RWPE2 (cell line): Measurements from ENCODE around the gene CPM.

Experiments used
- ATAC-seq: fragments of 200-7000 bp; cut with Tn5 transposase; 3 replicates; pipeline ENCODE4 v1.9.1; 2021; ENCODE audit warnings: low read depth
- DNase-seq: peaks from one replicate; pipeline ENCODE4 v3.0.0-alpha.2; 2020; ENCODE audit warnings: low spot score
- H3K27ac ChIP-seq: fragments of 450-650 bp; 2 replicates; pipeline ENCODE4 v1.5.1; 2017; ENCODE audit warnings: mild to moderate bottlenecking; ENCODE audit not compliant: poor library complexity, severe bottlenecking
- H3K27me3 ChIP-seq: fragments of 250-450 bp; sonication (Bioruptor Pico); 2 replicates; pipeline ENCODE4 v1.5.1; 2021; ENCODE audit warnings: mild to moderate bottlenecking, moderate library complexity; ENCODE audit not compliant: insufficient read depth, poor library complexity, severe bottlenecking
- H3K36me3 ChIP-seq: fragments of 250-450 bp; sonication (Bioruptor Pico); 2 replicates; pipeline ENCODE4 v1.5.1; 2020; ENCODE audit warnings: low read depth, mild to moderate bottlenecking, moderate library complexity
- H3K4me1 ChIP-seq: fragments of 250-450 bp; sonication (Bioruptor Pico); 2 replicates; pipeline ENCODE4 v1.5.1; 2021; ENCODE audit warnings: mild to moderate bottlenecking, moderate library complexity; ENCODE audit not compliant: insufficient read depth, poor library complexity, severe bottlenecking
- H3K4me3 ChIP-seq: fragments of 250-450 bp; sonication (Bioruptor Pico); 2 replicates; pipeline ENCODE4 v1.5.1; 2021; ENCODE audit warnings: mild to moderate bottlenecking, moderate library complexity; ENCODE audit not compliant: severe bottlenecking
- H3K9me3 ChIP-seq: fragments of 250-450 bp; sonication (Bioruptor Pico); 2 replicates; pipeline ENCODE4 v1.5.1; 2021; ENCODE audit warnings: mild to moderate bottlenecking, moderate library complexity; ENCODE audit not compliant: severe bottlenecking
- TF ChIP-seq, protein P1 (sequence below): fragments of 450-650 bp; IDR thresholded peaks from one replicate; pipeline ENCODE4 v1.5.1; 2017; ENCODE audit warnings: mild to moderate bottlenecking, moderate library complexity; ENCODE audit not compliant: poor library complexity, severe bottlenecking

CPM gene

DNA sequence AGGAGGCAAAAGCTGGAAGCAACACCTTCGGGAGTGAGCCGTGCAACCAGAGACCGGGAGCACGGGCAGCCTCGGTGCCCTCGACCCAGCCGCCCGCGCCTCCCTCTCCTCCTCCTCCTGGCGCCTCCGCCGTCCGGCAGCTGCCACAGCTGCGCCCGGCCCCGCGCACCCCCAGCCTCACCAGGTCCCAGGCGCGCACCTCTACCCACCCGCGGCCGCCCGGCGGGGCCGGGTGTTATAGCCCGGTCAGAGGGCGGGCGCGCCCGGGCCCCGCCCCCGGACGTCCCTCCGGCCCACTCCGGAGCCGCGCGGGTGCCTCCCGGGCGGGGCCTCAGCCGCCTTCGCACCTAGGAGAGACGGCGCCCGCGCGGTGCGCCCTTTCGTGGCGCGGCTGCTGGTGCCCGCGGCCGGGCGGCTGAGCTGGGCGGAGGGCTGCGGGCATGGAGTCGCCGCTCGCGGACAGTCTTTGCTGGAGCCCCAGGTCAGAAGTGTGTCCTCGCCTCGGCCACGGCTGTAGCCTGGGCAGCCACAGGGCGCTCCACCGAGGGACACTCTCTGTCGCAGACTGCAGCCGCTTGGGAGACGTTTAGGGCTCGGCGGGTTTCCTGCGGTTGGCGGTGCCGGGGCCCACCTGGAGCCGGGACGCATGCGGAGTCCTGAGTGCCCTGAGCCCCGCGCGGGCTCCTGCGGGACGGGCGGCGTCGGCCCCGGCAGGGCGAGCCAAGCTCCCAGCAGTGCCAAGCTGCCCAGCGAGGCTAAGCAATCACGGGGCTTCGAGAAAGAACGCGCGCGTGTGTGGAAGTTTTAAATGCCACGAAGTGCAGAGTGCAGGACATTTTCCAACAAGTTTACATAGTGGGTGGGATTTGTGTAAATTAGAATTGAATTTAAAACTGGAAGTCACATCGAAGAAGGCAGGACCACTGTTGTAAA, at the start of gene CPM:
Gene CPM (minus strand): TSS at position 211 of the 933 bp plus-strand sequence. CDS start 334 bp downstream, outside the sequence.
- DNase-seq (peak; percentile 60), ATAC-seq (peak; percentile 96)
- Histone ChIP-seq H3K36me3 (no peaks in the 10 kb centered on the region), H3K27me3 (no peaks in the 10 kb centered on the region), H3K9me3 (no peaks in the 10 kb centered on the region), H3K4me1 (no peaks in the 10 kb centered on the region), H3K4me3 (peak within 1 kb of the TSS; percentile 44), H3K27ac (no peak within 1 kb of the TSS)
- TF ChIP-seq, protein P1, sequence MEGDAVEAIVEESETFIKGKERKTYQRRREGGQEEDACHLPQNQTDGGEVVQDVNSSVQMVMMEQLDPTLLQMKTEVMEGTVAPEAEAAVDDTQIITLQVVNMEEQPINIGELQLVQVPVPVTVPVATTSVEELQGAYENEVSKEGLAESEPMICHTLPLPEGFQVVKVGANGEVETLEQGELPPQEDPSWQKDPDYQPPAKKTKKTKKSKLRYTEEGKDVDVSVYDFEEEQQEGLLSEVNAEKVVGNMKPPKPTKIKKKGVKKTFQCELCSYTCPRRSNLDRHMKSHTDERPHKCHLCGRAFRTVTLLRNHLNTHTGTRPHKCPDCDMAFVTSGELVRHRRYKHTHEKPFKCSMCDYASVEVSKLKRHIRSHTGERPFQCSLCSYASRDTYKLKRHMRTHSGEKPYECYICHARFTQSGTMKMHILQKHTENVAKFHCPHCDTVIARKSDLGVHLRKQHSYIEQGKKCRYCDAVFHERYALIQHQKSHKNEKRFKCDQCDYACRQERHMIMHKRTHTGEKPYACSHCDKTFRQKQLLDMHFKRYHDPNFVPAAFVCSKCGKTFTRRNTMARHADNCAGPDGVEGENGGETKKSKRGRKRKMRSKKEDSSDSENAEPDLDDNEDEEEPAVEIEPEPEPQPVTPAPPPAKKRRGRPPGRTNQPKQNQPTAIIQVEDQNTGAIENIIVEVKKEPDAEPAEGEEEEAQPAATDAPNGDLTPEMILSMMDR = no peak

DNA sequence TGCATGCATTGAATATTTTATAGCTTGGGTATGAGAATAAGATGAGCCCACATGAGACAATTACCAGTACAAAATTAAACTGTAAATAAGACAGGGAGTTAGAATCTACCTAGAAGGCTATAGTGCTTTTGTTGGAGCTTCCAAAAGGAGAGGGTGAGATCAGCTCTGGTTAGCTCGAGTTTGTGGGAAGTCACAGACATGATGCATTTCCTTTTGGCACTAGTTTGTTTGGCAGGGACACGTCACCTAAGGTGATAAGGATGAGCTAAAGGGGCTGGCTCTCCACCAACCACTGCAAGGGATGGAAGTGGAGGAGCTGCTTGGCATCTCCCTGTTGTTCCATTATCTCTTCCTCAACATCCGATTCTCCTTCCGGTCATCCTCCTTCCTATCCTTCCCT, 48.5 kb upstream of the CPM start:
- TF ChIP-seq, protein P1 = no peak
- Histone ChIP-seq H3K27me3 (no peaks in the 10 kb centered on the region), H3K9me3 (no peaks in the 10 kb centered on the region), H3K4me1 (no peaks in the 10 kb centered on the region), H3K4me3 (no peak overlapping the region), H3K36me3 (no peaks in the 10 kb centered on the region), H3K27ac (no peak overlapping the region)
- DNase-seq (no peak), ATAC-seq (no peak)

- Histone ChIP-seq H3K9me3 (no peaks in the 10 kb centered on the region), H3K27me3 (no peaks in the 10 kb centered on the region), H3K4me1 (no peaks in the 10 kb centered on the region), H3K4me3 (no peak overlapping the region), H3K36me3 (no peaks in the 10 kb centered on the region), H3K27ac (no peak overlapping the region)
- no peak for ATAC-seq
- TF ChIP-seq, protein P1 = no peak
- no peak for DNase-seq
Measured at GRCh38 chr12:68980476-68981212, 47.7 kb upstream of the CPM start.

DNA sequence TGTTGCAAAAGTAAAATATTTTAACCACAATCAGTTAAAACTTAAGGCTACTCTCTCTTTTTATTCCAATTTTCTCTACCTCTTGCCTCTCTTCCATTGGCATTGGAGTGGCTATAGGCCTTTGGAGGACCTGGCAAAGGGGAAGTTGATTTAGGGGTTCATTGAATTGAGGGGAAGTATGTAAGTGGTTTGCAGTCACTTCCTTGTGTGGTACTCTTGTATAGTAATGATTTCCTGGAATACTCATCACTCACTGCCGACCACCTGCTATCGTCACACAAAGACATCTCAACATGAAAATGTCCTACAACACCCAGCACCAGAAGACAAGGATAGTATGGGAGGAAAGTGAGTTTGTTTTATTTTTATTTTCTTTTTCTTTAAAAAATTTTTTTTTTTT, 45.7 kb upstream of the CPM start:
- H3K27ac ChIP-seq = no peak overlapping the region
- TF ChIP-seq, protein P1 = no peak
- H3K4me1 ChIP-seq = no peaks in the 10 kb centered on the region

More for the DNA sequence above, 45.7 kb upstream of the CPM start:
- ATAC-seq (no peak), DNase-seq (no peak)
- Histone ChIP-seq H3K27me3 (no peaks in the 10 kb centered on the region), H3K9me3 (no peaks in the 10 kb centered on the region), H3K4me3 (no peak overlapping the region), H3K36me3 (no peaks in the 10 kb centered on the region)
